ENCODE data around the gene TTLL12. TPM values are rescaled to one million over a fixed set of nuclear protein-coding genes. Genes with fewer than 3 reads are reported as not detected.

Gene TTLL12
- total RNA-seq, 1 donor from 2014 or later: 120 TPM

DNA sequence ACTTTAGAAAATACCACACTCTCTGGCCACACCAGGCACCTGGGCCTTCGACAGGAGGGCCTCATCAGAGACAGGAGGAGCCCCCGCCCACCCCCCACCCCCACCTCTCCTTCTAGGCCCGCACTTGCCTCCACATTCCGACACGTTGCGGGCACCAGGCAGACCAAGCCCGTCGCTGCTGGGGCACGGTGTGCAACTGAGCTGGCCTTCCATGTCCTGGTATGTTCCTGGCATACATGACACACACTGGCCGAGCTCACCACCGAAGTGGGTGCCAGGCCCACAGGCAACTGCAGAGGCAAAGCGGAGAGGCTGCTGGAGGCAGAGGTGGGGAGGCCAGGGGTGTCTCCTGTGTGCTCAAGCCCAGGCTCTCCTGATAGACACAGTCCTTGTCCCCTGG is 27.0 kb upstream of the TTLL12 start:
- ATAC-seq: no peak

GRCh38 chr22:43213051-43213450 is 26.1 kb upstream of the TTLL12 start:
- ATAC-seq: no peak

- no peak for ATAC-seq
Observed at GRCh38 chr22:43212434-43212952, 25.6 kb upstream of the TTLL12 start.

- ATAC-seq: no peak
Observed at GRCh38 chr22:43211941-43212433, 25.1 kb upstream of the TTLL12 start.

DNA sequence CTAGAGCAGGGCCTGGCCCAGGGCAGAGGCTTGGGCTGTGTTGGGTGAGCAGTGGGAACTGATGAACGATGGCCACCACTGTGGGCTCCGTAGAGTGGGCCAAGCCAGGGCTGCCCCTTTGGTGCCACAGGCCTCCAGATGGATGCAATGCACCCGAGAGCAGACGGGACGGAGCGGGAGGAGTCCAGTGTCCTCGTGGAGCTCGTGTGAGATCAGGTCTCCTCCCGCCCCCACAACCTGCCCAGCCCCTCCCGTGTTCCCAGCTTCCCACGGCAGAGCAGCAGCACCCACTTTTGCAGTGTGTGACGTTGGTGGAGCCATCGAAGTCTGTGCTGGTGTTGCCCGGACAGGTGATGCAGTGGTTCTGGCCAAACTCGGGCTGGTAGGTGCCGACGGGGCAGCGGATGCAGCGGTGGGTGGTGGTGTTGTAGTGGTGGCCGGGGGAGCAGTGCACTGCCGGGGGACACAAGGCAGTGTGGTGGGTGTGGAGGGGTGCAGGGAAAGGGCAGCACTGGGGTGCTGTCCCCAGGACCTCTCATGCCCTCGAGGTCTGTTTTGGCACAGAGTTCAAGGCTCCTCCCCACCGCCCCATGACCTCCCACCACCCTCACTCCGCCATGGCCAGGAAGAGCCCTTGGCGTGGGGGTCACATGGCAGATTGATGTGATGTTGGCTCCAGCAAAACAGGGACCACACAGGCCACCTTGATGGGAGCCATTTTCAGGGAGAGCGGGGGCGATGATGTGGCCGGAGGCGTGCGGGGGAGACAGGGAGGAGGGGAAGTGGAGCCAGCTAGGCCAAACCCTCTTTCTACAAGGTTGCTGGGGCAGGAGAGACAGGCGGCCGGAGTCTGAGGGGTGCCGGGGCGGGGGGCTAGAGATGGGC is 23.9 kb upstream of the TTLL12 start:
- ATAC-seq: no peak

DNA sequence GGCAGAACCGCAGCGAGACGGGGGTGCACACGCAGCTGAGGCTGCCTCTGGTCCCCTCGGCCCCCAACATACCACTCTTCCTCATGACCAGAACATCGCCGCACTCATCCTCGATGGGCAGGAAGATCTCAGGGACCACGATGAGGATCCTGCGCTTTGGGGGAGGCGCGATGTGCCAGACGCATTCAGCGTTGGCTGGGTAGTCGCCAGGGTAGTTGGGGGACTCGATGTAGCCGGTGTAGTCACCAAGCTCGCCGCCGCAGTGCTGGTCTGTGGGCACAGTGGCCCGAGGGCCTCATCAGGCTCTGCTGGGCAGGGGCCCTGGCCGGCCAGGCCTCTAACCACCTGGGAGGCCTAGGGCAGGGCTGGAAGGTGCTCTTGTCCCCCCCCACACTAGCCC is 23.0 kb upstream of the TTLL12 start:
- no peak for ATAC-seq

GRCh38 chr22:43209523-43209890 is 22.6 kb upstream of the TTLL12 start:
- ATAC-seq: no peak

DNA sequence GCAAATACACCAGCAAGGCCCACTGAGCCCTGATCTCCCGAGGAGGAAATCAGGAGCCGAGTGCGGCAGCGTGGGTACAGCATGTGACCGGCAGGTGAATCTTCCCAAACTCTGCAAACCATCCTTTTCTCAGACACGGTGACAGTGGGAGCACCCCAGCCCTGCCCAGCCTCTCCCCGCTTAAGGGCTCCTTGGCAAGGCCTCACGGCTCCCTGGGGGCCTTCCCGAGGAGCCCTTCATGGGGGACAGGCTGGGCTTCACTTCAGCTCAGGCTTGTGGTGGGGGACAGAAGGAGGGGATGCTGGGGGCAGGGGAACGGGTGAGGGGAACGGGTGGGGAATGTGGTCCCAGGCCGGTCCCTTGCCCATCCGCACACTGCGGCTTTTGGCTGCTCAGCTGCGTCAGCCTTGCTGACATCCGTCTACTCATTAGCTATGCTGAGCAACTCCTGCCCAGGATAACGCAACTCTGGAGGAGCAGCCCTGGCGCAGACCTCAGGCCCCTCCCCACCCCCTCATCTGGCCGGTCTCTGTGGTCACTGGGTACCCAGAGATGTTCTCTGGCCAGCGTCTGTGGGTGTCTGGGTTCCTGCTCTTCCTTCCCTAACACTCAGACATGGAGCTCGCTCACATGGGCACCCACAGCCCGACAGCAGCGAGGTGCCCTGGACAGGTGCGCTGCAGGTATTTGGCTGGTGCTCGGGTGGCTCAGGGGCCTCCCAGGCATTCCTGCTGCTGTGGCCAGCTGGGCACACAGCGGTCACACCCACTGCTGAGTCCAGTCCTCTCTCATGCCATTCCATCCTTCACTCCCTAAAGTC is 22.0 kb upstream of the TTLL12 start:
- no peak for ATAC-seq

GRCh38 chr22:43207849-43208702 is 21.1 kb upstream of the TTLL12 start:
- ATAC-seq: no peak

DNA sequence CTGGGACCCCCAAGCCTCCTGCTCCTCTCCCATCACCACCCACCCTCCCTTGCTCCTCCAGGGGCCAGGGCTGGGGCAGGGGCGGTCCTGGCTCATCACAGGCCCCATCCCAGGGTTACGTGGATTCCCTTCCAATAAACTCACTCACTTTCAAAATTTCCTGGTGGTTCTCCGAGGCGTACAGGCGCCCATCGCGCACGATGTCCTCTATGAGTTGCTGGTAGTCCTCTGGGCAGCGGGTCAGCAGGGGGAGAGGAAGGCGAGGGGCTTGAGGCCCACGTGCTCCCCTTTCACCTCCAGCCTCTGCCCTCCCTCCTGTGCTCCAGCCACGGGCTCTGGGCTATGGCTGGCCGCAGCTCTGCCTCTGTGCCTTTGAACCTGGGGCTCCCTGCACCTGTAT is 20.5 kb upstream of the TTLL12 start:
- no peak for ATAC-seq

DNA sequence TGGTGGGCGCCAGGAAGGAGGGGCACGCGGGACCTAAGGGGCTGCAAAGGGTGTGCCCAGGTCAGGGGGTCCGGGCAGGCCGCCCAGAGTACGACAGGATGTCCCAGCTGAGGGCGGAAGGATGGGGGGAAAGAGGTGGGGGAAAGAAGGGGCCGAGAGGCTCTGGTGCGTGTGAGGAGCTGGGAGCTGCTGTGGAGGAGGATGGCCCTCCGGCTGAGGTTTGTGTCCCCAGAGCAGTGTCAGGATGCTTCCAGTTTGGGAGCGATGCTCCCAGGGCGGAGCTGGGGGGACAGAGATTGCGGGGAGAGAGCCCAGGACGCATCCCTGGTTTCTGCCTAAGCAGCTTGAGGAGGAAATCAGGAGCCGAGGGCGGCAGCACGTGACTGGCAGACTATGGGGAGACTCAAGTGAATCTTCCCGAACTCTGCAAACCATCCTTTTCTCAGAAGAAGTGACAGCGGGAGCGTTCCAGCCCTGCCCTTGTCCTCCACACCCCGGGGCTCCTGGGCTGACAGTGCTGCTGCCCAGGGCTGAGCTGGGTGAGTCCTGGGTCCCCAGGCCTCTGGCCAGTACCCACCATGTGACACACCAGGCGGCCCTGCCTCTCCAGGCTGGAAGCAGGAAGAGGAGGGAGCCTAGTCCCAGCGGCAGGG is 19.7 kb upstream of the TTLL12 start:
- no peak for ATAC-seq

DNA sequence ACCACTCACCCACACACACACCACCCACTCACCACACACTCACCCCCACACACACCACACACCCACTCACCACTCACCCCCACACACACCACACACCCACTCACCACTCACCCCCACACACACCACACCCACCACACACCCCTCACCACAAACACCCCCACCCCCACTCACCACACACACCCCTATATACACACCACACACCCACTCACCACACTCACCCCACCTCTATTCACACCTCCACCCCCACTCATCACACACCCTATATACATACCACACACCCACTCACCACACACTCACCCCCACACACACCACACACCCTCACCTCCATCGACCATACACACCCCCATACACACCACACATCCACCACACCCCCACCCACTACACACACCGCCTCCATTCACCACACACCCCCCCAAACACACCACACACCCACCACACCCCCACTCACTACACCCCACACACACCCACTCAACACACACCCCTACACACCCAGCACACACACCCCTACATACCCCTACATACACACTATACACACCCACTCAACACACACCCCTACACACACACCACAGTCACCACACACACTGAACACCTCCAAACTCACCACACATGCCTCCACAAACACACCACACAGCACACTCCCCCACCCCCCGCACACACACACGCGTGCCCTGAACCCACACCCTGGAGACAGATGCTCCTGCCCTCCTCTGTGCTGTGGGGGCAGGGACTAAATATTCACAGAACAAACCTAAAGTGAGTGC is 19.0 kb upstream of the TTLL12 start:
- no peak for ATAC-seq

DNA sequence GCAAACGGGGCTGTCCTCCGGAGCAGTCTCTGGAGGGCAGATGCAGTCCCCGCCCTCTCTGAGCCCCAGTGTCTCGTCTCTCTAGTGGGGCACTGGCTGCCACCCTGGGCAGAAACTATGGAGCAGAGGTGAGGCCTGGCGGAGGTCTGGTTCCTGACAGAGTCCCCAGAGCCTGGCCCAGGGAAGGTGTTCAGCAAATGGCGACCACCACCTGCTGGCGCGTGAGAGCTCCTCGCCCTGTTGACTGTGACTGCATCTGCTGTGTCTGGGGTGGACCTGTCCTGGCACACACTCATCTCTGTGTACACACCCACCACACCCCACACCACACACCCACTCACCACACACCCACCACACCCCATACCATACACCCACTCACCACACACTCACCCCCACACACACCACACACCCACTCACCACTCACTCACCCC is 18.3 kb upstream of the TTLL12 start:
- ATAC-seq: peak; percentile 23

DNA sequence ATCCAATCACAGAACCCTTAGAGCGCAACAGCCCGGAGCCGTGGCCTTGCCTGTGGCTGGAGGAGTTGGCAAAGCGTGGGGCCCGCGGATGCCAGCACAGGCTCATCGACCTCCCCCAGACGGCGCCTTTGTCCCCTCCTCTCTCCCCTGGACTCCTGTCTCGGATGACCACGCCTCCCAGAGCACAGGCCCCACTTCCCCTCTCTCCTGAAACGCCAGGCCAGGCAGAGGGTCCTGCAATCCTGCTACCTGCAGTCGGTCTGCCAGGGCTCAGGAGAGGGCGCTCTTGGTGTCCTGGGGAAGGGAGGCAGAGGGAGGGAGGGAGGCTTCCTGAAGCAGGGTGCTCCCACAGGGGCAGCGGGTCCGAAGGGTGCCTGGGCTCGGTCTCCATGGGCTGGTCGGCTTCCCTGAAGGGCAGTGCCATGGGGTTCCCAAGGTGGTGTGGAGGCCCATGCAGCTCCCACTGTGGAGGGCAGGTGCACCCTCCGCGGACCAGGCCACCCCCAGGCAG is 16.6 kb upstream of the TTLL12 start:
- ATAC-seq: no peak

GRCh38 chr22:43202756-43203410 is 15.9 kb upstream of the TTLL12 start:
- ATAC-seq: no peak

DNA sequence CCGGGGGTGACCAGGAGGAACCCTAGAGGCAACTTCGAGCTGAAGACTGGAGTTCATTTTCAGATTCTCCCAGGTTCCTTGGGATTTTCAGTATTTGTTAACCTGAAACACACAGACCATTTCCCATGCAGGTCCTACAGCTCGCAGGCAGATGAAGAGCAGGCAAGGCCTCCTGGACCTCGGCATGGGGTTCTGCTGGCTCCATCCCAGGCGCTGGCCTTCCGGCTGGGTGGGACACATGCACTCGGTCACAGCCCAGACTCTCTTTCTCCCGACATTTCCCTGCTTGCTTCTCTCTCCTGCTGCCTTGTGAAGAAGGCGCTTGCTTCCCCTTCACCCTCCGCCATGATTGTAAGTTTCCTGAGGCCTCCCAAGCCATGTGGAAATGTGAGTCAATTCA is 15.4 kb upstream of the TTLL12 start:
- ATAC-seq: no peak

DNA sequence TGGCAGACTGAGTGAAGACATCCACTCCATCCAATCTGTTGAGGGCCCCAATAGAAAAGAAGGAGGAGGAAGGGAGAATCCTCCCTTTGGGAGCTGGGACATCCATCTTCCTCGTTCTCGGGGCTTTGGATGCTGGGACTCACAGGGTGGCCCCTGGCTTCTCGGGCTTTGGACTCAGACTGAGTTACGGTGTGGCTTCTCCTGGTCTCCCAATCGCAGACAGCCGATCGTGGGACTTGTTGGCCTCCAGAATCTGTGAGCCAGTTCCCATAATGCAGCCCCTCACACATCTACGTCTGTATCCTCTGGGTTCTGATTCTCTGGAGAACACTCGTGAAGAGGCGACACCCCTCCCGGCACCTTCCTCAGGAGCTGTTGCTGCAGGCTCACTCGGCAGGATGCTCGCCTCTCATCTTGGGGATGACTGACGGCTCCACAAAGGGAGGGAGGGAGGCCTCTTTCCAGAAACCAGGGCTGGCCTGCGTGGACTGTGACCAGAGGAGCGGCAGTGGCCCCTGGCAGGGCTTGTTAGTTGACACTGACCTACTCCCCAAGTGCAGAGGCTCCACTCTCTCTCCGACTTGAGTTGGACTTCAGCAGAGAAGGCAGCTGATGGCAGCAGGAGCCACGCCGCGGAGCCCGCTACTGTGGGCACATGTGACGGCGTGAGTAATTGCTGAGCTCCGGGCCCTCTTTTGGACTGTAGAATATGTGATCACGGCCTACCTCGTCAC is 14.7 kb upstream of the TTLL12 start:
- ATAC-seq: no peak

- ATAC-seq: no peak
Observed at GRCh38 chr22:43200555-43200954, 13.6 kb upstream of the TTLL12 start.

DNA sequence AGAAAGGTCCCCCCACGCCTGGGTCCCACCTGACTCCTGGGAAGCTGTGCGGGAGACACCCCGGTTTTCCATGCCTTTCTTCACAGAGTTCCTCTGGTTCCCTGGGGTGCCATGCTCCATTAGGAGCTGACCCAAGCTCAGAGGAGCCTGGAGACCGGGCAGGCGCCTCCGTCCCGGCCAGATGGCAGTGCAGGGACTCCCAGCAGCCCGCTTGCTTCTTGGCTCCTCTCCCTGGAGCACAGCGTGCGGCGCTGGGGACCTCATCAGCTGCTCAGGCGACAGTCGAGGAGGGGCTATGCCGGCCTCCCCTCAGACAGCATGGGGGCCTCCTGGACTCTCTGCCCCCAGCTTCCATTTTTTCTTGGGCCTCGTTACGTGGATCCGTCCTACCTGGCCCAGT is 13.1 kb upstream of the TTLL12 start:
- no peak for ATAC-seq

GRCh38 chr22:43199541-43199940 is 12.6 kb upstream of the TTLL12 start:
- ATAC-seq: peak; percentile 7
